Keratinocyte (primary cell): ENCODE data around the gene REEP3. TPM values are rescaled to one million over a fixed set of nuclear protein-coding genes. Genes with fewer than 3 reads are reported as not detected.

Source experiments
- DNase-seq: peaks from one replicate; pipeline ENCODE4 v3.0.0-alpha.2; 2011; ENCODE audit warnings: low read depth, missing footprints, low spot score
- FAIRE-seq: peaks from 2 replicates; lab custom pipeline; 2011; peaks lifted over from hg19 to GRCh38; lab: Jason Lieb, UNC
- H2AFZ ChIP-seq: 2 replicates; pipeline ENCODE4 v1.6.0; 2012; ENCODE audit warnings: low read length, control low read depth, inconsistent platforms; ENCODE audit not compliant: control insufficient read depth
- H3K27ac ChIP-seq: 2 replicates; pipeline ENCODE4 v1.5.1; 2011; ENCODE audit warnings: low read length; ENCODE audit not compliant: control insufficient read depth, insufficient read depth
- H3K27me3 ChIP-seq: 3 replicates; pipeline ENCODE4 v1.6.0; 2011; ENCODE audit warnings: low read length; ENCODE audit not compliant: control insufficient read depth, insufficient read depth; ENCODE audit errors: extremely low read depth
- H3K36me3 ChIP-seq, 2 experiments: 2 replicates in 1 of 2; 3 replicates in 1 of 2; pipeline ENCODE4 v1.5.1; 2011; ENCODE audit warnings: low read length in 2 of 2, mild to moderate bottlenecking in 1 of 2; ENCODE audit not compliant: control insufficient read depth in 2 of 2, insufficient read depth in 2 of 2; ENCODE audit errors: extremely low read depth in 1 of 2
- H3K4me1 ChIP-seq: 3 replicates; pipeline ENCODE4 v1.5.1; 2011; ENCODE audit warnings: low read length; ENCODE audit not compliant: control insufficient read depth, insufficient read depth; ENCODE audit errors: extremely low read depth
- H3K4me2 ChIP-seq: 3 replicates; pipeline ENCODE4 v1.6.0; 2011; ENCODE audit warnings: low read depth, low read length; ENCODE audit not compliant: control insufficient read depth, insufficient read depth; ENCODE audit errors: extremely low read depth
- H3K4me3 ChIP-seq, 3 experiments: fragments of 200-600 bp in 1 of 3; sonication (generic) in 1 of 3; 2 replicates in 2 of 3; 3 replicates in 1 of 3; pipeline ENCODE4 v1.5.1; 2011 to 2016; ENCODE audit warnings: low read length in 3 of 3, mild to moderate bottlenecking in 3 of 3, control low read depth in 2 of 3, inconsistent platforms in 1 of 3, low read depth in 1 of 3, mixed read lengths in 1 of 3, mixed run types in 1 of 3, moderate library complexity in 1 of 3; ENCODE audit not compliant: control insufficient read depth in 2 of 3, insufficient read depth in 2 of 3; ENCODE audit errors: extremely low read depth in 1 of 3
- H3K79me2 ChIP-seq: 2 replicates; pipeline ENCODE4 v1.6.0; 2012; ENCODE audit warnings: low read length; ENCODE audit not compliant: control insufficient read depth, insufficient read depth
- H3K9ac ChIP-seq: 3 replicates; pipeline ENCODE4 v1.6.0; 2011; ENCODE audit warnings: low read length; ENCODE audit not compliant: control insufficient read depth, insufficient read depth; ENCODE audit errors: extremely low read depth
- H3K9me1 ChIP-seq: 3 replicates; pipeline ENCODE4 v1.6.0; 2011; ENCODE audit warnings: low read length; ENCODE audit not compliant: control insufficient read depth, insufficient read depth; ENCODE audit errors: extremely low read depth
- H3K9me3 ChIP-seq: 2 replicates; pipeline ENCODE4 v1.5.1; 2012; ENCODE audit warnings: low read depth, low read length; ENCODE audit not compliant: control insufficient read depth
- H4K20me1 ChIP-seq: 3 replicates; pipeline ENCODE4 v1.6.0; 2011; ENCODE audit warnings: low read length; ENCODE audit not compliant: control insufficient read depth, insufficient read depth; ENCODE audit errors: extremely low read depth
- EZH2 ChIP-seq: IDR thresholded peaks from one replicate; pipeline ENCODE4 v1.6.1; 2012; ENCODE audit warnings: inconsistent platforms, mild to moderate bottlenecking, low read length, moderate library complexity
- dilution Hi-C: fragments of 300-500 bp; cut with MboI; formaldehyde crosslinking; loops from one replicate; pipeline ENCODE4 v1.7.0; 2020; ENCODE audit warnings: low sequenced_read_pairs; ENCODE audit not compliant: extremely low pct_ligation_motif_present
- polyA plus RNA-seq, 5 experiments: library from polyadenylated mRNA; depleted of rRNA in 3 of 5; stranded (reverse) in 3 of 5; stranded (forward) in 1 of 5; unstranded in 1 of 5; fragments of >200 nt; gene quantifications; 1 replicate in 1 of 5; 2 replicates in 3 of 5; 3 replicates in 1 of 5; pipeline versions ENCODE4 v1.2.1 to v1.2.3, GENCODE V29; 2011 to 2012; ENCODE audit warnings: missing spikeins in 2 of 5, low read depth in 1 of 5, low replicate concordance in 1 of 5
- TF ChIP-seq, protein P1 (sequence below), 3 experiments: IDR thresholded peaks in 1 of 3; conservative IDR thresholded peaks in 1 of 3; optimal IDR thresholded peaks in 1 of 3; 2 replicates in 2 of 3; 3 replicates in 1 of 3; pipeline versions ENCODE3 to v1.5.1; 2011; ENCODE audit warnings: low read length in 3 of 3, mild to moderate bottlenecking in 3 of 3, moderate library complexity in 2 of 3, control low read depth in 1 of 3, inconsistent platforms in 1 of 3; ENCODE audit not compliant: insufficient read depth in 2 of 3; ENCODE audit errors: extremely low read depth in 1 of 3

REEP3 gene
- polyA plus RNA-seq, 1 donor (not counting 4 experiments of a cell fraction or from before 2014, with no cell fraction given) = 52.8 TPM

DNA sequence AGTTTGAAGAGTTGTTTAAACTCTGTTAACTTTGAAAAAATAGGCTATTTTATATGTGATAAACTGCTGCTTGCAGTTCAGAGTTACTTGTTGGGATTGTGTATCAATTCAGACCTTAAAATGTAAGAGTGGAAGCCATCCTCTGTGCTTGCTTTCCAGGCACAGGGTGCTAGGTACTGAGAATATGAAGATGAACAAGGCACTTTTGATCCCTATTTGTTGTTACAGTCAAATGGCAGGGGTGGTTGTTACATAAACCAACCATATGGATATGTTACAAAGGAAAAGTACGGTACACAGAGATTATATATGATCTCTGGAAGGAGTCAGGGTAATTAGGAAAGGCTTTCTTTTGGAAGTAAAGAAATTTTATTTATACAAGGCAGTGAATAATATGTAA lies 63.8 kb downstream of the REEP3 start:
- peaks cover 33% of the 10 kb centered on the region for H3K4me1 ChIP-seq
- dilution Hi-C loops = no loop called here
- no peak overlapping the region for H3K9ac ChIP-seq
- H3K9me3 ChIP-seq = no peaks in the 10 kb centered on the region
- no peak overlapping the region for H3K4me2 ChIP-seq
- H3K79me2 ChIP-seq = peaks cover 46% of the 10 kb centered on the region
- H3K4me3 ChIP-seq = no peak overlapping the region
- FAIRE-seq (no peak), DNase-seq (no peak)
- no peaks in the 10 kb centered on the region for H3K27me3 ChIP-seq
- H3K27ac ChIP-seq = no peak overlapping the region
- H2AFZ ChIP-seq = no peak overlapping the region
- no peaks in the 10 kb centered on the region for H3K36me3 ChIP-seq
- no peaks in the 10 kb centered on the region for H3K9me1 ChIP-seq
- TF ChIP-seq EZH2 = no peak
- TF ChIP-seq, protein P1, sequence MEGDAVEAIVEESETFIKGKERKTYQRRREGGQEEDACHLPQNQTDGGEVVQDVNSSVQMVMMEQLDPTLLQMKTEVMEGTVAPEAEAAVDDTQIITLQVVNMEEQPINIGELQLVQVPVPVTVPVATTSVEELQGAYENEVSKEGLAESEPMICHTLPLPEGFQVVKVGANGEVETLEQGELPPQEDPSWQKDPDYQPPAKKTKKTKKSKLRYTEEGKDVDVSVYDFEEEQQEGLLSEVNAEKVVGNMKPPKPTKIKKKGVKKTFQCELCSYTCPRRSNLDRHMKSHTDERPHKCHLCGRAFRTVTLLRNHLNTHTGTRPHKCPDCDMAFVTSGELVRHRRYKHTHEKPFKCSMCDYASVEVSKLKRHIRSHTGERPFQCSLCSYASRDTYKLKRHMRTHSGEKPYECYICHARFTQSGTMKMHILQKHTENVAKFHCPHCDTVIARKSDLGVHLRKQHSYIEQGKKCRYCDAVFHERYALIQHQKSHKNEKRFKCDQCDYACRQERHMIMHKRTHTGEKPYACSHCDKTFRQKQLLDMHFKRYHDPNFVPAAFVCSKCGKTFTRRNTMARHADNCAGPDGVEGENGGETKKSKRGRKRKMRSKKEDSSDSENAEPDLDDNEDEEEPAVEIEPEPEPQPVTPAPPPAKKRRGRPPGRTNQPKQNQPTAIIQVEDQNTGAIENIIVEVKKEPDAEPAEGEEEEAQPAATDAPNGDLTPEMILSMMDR (optimal IDR thresholded peaks at IDR 0.05 in 1 of 3, IDR thresholded peaks at IDR 0.05 in 1 of 3, conservative IDR thresholded peaks at IDR 0.05 in 1 of 3; ENCODE audit: extremely low read depth in 1 of 3, insufficient read depth in 2 of 3, low read length in 3 of 3) = no peak
- peaks cover 4% of the 10 kb centered on the region for H4K20me1 ChIP-seq

DNA sequence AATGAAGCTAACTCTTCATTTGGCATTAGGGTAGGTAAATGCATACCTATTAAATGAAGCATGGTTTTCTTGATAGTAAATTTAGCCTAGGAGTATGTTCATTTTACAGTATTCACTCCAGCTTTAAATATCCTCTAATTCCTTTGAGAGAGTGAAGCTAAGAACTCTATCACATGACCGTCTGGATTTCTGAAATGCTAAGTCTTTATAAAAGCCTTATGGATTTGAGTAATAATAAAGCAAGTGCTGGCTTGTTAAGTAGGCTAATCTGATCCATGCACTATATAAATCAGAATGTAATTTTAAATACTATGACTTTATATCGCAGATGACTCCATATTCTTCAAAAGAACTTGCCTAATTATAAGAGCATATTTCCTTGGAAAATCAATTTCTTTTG lies 64.8 kb downstream of the REEP3 start:
- H2AFZ ChIP-seq = no peak overlapping the region
- no peak for TF ChIP-seq EZH2
- TF ChIP-seq, protein P1 (optimal IDR thresholded peaks at IDR 0.05 in 1 of 3, IDR thresholded peaks at IDR 0.05 in 1 of 3, conservative IDR thresholded peaks at IDR 0.05 in 1 of 3; ENCODE audit: extremely low read depth in 1 of 3, insufficient read depth in 2 of 3, low read length in 3 of 3) = no peak
- DNase-seq (no peak), FAIRE-seq (no peak)
- no peaks in the 10 kb centered on the region for H3K36me3 ChIP-seq
- no peak overlapping the region for H3K4me3 ChIP-seq
- no peaks in the 10 kb centered on the region for H3K27me3 ChIP-seq
- peak overlapping the region; percentile 9 for H3K4me2 ChIP-seq
- dilution Hi-C loops = no loop called here
- peaks cover 55% of the 10 kb centered on the region for H3K79me2 ChIP-seq
- H3K4me1 ChIP-seq = peaks cover 33% of the 10 kb centered on the region
- no peaks in the 10 kb centered on the region for H3K9me1 ChIP-seq
- H3K27ac ChIP-seq = peak overlapping the region; percentile 15
- H3K9me3 ChIP-seq = no peaks in the 10 kb centered on the region
- peaks cover 4% of the 10 kb centered on the region for H4K20me1 ChIP-seq
- H3K9ac ChIP-seq = no peak overlapping the region
